ENCODE data around the gene FTCD.
"Not testable (repeated sequence)": the region's sequence is repeated elsewhere in the genome, so short reads cannot be mapped to it uniquely, and the experiment has no call there.

FTCD gene

DNA sequence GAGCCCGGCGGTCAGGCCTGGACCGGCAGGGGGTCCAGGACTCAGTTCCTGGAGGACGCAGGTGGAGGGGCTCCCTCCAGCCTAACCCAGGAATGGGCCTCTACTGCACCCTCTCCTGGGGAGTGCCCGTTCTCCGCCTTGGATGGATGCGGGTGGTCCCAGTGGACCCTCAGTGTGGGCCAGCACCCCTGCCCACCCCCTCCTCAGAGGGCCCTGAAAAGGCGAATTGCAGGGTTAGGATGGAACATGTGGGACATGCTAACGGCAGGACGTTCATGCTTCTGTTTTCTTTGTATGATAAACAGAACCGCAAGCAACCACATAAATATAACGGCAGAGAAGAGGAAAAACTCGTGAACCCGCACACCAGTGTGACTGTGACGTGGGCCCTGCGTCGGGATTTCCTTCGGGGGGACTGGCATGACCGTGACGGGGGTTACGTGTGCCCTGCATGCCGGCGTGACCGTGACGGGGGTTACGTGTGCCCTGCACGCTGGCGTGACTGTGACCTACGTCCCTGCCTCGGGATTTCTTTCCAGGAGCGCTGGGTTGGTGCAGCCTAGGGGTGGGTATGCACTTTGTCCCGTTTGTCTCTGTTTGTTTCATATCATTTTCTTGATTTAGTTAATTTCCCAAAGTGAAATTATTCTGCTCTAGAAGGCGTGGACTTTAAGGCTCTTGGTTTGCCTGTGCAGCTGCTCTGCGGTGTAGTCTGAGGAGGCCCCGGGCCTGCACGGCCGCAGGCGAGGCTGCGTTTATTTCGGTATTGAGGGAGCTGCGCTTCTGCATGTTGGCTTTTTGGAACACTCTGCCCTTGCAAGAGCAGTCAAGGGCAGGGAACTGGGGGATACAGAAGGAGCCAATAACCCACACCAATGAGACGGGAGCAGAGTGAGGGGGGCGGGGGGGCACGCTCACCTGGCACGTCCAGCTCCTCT, 3.1 kb downstream of the FTCD start:
- DNase-seq (ENCODE audit: low read depth): no peak

DNA sequence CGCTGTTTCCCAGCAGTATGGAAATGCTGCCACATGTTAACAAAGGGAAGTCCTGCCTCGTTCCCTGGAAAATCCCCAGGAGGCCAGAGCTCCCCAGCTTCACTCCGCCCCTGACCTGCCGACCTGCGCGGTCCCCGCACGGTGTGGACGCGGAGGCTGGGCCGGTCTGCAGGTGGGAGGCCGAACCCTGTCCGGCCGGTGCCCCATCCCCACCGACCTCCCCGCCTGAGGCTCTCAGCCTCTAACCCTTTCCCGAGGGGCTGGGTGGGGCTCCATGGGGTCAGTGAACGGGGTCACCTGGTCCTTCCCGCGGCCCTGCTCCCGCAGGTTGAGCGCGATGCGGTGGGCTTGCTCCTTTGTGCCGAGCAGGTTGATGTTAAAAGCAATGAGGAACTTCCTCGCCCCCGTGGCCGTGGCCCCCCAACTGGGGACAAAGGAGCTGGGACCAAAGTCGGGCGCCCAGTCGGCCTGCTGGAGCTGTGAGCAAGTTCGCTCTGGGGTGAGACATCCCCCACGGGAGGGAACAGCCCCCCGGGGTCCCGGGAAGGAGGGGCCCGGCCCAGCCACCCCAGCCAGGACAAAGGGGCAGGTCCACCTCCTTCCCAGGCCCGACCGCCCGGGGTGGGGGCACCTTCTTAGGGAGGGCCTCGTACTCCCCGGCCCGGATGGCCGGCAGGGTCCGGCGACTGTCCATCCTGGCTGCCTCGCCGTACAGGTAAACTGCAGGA, 4.0 kb downstream of the FTCD start:
- DNase-seq (ENCODE audit: low read depth): no peak

DNA sequence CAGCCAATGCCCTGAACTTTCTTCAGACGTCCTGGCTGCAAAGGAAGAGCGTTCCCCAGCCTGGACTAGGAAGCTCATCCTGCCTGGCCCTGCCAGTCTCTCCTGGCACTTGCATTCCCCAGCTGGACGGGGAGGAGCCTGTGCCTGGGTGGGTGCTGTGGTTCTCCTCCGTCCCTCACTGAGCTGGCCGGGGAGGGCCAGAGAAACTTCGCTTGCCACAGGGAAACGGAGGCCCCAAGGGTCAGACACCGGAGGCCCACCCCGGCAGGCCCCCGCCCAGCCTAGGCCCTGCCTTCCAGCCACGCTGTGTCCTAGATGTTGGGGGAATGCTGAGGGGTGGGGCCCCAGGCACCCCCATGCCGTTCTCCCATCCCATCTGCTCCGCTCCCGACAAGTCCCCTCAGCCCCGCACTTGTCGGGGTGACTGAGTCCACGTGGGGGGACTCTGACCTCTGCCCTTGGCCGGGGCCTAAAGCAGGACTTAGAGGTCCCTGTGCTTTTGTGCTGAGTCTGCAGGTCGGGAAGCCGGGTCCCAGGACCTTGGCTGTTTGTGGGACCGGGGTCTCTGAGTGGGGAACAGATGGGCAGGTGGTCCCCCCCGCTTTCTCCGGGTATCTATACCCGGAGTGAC, 4.8 kb downstream of the FTCD start:
- DNase-seq (ENCODE audit: low read depth): no peak

DNA sequence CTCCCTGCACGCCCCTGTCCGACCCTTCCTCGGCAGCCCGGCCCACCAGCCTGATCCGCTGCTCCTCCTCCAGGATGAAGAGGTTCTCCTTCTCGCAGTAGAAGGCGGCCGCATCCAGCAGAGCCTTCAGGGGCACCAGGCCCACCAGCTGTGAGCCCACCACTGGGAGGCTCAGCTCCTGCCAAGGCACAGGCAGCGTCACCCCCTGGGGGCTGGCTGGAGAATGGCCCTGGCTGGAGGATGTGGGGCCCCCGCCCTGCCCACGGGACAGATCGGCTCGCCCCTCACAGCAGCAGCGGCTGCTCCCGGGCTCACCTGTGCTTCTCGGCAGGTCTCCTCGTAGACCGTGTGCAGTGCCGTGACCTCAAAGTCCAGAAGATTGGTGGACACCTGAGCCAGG, 5.3 kb downstream of the FTCD start:
- DNase-seq (ENCODE audit: low read depth): no peak

DNA sequence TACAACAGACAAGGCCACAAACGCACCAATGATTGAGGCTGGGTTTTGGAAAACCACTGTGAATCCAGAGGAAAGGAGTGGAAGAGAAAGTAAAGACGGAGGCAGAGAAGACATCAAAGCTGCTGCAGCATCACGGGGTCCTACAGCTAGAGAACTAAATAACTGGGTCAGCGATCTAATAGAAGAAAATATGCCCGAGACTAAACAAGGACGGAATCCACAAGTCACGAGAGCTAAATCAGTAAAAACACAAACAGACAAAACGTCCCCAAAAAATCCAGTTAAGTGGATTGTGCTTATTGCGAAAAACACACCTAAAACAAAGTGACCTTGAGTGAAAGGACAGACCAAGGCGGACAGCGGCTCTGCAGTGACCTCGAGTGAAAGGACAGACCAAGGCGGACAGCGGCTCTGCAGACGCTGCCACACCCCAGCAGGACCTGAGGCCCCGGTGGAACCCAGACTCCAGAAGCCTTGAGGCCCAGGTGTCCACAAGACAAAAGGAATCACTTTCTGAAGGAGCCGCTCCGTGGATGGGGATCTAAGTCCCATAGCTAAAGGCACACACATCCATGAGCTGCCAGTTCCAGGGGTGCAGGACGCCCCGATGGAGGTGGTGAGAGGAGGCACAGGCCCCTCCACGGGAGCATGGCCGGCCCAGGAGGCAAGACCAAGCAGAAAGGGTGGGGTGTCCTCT, 6.0 kb downstream of the FTCD start:
- DNase-seq (ENCODE audit: low read depth): no peak

DNA sequence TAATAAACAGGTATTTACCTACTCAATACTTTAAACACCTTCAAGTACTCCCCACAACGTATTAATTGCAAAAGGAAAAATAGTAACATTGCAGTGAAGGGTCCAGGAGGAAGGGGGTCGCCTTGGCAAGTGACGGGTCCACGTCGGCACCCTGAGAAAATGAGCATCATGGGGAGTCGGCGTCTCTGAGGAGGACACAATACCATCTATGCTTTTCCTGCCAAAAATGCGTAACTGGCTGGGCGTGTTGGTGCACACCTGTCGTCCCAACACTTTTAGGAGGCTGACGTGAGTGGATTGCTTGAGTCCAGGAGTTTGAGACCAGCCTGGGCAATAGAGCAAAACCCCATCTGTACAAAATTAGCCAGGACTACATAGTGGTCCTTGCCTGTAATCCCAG, 7.3 kb downstream of the FTCD start:
- no peak for DNase-seq (ENCODE audit: low read depth)

DNA sequence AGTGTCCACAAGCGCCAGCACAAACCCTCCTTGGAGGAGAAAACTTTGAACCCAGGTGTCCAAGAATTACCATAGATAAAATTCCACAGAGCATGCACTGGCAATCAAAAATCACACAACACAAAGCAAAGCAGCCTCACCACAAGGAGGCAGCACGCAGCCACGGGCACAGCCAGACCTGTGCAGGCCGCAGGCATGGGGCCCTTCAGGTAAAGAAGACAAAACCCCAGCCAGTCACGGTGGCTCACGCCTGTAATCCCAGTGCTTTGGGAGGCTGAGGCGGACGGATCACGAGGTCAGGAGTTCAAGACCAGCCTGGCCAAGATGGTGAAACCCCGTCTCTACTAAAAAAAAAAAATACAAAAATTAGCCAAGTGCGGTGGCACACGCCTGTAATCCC, 8.0 kb downstream of the FTCD start:
- DNase-seq (ENCODE audit: low read depth): not testable (repeated sequence)

DNA sequence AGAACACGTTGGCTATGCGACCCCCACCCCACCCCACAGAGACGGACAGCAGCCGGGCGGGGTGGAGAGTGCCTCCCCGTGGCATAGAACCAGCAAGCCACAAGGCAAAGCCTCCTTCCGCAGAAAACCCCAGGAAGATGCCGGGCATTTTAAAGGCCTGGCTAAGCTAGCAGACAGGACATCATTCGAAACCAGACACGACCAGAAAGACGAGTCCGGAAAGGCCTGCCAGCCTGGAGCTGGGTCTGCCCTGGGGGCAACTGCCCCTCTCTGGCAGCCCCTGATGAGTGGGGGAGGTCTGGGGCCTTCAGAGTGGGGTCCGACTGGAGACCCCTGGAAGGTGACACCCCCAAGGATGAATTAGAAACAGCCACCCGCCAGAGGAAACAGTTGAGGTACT, 8.5 kb downstream of the FTCD start:
- DNase-seq (ENCODE audit: low read depth): no peak

DNA sequence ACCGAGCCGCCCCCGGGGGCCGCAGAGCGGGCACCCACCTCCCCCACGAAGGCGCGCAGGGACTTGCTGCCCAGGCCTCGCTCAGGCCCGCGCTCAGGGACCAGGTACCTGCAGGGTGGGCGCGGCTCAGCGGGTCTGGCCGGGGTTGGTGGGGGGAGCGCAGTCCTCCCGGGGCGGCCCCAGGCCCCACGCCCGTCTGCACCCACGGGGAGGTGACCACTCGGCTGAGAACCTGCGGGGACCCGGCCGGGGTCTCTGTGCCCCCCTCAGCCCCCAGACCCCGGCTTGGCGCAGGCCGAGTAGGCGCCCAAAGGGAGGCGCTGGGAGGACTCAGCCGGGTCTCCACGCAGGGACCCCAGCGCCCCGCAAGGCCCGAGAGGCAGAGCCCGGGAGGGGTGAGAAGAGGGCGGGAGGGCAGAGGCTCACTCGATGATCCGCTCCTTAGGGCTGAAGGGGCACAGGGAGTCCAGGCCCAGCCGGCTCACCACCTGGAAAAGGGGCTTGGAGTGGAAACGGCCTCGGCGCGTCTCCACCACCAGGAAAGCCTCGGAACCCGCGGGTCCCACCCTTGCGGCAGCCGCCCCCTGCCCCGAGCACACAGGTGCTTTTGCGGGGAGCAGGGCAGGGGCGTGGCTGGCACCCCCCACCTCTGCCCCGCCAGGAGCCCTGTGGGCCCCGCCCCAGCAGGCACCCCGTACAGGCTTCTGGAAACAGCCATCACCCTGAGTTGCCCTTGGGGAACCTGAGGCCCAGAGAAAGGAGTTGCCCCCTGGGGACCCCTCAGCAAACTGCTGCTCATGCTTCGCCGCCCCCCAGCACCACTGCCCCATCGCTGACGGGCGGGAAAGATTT, 9.3 kb downstream of the FTCD start:
- no peak for DNase-seq (ENCODE audit: low read depth)

DNA sequence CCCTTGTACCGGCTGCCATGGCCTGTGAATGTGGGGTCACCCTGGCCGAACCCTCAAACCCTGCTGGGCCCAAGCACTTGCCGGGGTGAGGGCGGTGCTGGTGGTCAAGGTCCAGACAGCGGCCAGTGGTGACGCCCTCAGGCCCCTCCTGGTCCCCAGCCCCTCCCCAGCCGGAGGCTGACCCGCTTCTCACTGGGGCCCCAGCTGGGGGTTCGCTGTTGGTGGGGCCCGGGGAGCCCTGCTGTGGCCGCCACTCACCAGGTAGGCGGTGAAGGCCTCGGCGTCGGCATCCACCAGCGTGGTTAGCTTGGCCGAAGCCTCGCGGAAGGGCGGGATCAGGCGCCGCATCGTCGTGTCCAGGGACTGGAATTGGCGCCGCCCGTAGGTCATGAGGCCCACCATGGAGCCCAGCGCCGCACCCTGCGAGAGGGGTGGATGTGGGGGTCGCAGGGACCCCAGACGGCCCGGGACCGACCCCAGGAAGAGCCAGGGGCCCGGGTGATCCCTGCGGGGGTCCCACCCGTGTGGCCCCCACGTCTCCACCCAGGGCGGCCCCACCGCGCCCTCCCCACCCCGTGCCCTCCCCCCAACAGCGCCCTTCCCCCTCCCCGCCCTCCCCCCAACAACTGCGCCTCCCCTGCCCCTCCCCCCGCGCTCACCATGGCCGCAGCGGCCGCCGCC, 10.1 kb downstream of the FTCD start:
- no peak for DNase-seq (ENCODE audit: low read depth)

DNA sequence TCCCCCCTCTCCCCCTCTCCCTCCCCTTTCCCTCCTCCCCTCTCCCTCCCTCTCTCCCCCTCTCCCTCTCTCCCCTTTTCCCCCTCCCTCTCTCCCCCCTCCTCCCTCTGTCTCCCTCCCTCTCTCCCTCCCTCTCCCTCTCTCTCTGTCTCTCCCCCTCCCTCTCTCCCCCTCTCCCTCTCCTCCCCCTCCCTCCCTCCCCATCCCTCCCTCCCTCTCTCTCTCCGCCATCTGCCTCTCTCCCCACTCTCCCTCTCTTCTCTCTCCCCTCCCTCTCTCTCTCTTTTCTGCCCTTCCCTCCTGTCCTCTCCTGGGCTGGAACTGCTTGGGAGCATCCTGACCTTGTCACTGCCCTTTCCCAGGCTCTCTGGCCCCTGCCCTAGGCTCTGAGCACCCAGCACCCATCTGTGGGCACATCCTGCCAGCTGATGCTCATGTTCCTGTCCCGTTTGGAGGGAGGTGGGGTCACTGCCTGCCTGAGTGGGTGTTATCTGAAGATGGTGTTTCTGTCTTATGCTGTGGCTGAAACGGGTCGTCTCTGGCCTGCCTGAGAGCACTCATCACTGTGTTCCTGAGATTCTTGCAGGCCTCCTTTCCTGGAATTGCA, 10.8 kb downstream of the FTCD start:
- DNase-seq (ENCODE audit: low read depth): no peak

DNA sequence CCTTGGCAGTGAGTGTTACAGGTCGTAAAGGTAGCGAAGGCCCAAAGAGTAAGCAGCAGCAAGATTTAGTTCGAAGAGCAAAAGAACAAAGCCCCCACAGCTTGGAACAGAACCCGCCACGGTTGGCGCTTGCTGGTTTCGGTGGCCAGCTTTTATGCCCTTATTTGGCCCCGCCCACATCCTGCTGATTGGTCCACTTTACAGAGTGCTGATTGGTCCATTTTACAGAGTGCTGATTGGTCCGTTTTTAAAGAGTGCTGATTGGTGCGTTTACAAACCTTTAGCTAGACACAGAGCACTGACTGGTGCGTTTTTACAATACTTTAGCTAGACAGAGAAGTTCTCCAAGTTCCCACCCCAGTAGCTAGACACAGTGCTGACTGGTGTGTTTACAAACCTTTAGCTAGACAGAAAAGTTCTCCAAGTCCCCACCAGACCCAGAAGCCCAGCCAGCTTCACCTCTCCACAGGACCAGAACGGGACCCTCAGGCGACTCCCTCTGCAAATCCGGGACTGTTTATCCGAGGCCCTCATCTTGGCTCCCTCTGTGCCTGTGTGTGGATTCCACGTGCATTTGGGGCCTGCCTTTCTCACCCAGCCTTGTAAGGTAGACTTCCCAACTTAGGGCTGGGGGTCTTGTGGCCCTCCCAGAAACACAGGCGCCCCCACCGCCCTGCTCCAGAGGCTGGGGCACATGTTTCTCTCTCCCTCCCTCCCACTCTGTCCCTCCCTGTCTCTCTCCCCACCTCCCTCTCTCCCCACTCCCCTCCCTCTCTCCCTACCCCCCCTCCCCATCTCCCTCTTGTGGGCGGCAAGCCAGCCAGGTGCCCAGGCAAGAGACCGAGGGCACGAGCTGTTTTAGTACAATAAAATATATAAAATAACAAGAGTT, 12.6 kb downstream of the FTCD start:
- DNase-seq (ENCODE audit: low read depth): no peak

DNA sequence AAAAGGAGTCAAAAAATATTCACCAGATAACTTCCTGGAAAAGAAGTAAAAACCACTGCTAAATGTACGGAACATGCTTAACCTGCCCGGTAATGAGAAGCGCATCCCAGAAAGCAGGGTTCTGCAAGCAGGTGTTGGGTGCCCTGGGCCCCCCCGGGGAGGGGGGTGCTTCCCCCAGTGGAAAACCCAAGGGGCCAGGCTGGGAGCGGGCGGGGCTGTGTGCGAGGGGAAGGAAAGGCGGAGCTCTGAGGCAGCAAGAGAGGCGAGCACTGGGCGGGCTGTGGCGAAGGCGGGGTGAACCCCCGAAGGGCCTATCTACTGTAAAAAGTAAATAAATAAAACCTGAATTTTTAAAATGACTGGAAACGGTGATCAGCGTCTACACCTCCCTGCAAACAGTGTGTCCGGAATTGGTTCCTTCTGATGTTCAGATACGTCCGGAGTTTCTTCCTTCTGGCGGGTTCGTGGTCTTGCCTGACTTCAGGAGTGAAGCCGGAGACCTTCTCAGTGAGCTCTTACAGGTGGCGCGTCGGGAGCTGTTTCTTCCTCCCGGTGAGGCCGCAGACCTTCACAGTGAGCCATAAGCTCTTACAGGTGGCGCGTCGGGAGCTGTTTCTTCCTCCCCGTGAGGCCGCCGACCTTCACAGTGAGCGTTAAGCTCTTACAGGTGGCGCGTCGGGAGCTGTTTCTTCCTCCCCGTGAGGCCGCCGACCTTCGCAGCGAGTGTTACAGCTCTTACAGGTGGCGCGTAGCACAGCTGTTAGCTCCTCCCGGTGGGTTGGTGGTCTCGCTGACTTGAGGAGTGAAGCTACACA, 13.4 kb downstream of the FTCD start:
- DNase-seq (ENCODE audit: low read depth): no peak

DNA sequence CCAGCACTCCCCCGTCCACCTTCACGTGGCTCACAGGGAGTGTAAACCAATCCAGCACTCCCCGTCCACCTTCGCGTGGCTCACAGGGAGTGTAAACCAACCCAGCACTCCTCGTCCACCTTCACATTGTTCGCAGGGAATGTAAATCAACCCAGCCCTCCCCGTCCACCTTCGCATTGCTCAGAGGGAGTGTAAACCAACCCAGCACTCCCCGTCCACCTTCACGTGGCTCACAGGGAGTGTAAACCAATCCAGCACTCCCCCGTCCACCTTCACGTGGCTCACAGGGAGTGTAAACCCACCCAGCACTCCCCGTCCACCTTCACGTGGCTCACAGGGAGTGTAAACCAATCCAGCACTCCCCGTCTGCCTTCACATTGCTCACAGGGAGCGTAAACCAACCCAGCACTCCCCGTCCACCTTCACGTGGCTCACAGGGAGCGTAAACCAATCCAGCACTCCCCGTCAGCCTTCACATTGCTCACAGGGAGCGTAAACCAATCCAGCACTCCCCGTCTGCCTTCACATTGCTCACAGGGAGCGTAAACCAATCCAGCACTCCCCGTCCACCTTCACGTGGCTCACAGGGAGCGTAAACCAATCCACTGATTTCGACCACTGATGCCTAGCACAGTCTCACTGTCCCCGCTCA, 14.9 kb downstream of the FTCD start:
- DNase-seq (ENCODE audit: low read depth): not testable (repeated sequence)

DNA sequence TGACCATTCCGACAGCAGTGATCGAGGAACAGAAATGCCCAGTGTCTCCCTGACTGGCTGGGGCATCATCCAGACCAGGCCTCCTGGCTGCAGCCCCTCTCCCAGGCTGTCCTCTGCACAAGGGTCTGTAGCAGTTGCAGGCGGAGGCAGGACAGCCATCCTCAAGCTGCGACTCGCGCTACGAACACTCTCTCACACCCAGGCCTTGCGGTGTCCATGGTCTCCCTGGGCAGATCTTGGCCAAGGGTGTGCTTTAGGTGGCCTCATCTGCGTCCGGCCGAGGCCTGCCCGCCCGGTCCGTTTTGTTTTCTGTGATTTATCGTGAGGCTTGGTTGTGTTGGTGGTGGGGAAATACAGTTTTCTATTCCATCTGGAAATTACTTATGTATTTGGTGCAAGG, 15.7 kb downstream of the FTCD start:
- no peak for DNase-seq (ENCODE audit: low read depth)

DNA sequence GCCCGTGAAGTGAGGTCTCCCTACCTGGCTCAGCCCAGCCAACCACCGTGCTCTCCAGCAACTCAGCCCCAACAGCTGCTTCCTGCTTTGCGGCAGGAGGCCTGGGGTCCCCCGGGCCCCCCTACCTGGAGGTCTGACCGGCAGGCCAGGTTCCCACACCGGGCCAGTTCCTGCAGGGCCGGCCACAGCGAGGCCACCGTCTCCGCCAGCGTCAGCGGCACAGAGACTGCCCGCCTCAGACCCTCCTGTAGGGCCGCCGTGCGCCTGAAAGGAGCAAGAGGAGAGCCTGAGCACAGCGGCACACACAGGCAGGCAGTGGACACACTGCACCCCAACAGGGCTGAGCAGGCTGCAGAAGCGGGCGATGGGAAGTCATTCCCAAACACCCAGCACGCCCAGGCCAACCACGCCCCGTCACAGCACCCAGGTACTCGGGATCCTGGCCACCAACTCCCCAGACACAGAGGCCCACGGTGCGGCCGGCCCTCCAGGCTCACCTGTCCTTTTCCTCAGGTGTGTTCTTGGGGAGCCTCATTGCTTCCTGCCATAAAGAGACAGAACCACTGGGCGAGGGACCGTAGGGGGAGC, 16.9 kb downstream of the FTCD start:
- DNase-seq (ENCODE audit: low read depth): no peak

DNA sequence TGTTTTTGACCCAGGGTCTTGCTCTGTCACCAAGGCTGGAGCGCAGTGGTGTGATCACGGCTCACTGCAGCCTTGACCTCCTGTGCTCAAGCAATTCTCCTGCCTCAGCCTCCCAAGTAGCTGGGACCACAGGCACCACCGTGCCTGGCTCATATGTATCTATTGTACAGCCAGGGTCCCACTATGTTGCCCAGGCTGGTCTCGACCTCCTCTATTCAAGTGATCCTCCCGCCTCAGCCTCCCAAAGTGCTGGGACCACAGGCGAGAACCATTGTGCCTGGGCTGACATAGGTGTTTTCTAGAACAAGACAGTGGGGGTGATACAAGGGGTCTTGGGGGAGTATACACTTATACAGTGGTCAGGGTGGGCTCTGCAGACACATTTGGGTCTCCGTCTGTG, 17.5 kb downstream of the FTCD start:
- DNase-seq (ENCODE audit: low read depth): no peak
